Fibroblast of lung (primary cell): ENCODE results near the gene LAIR1.

Experiments used
- EZH2 ChIP-seq: IDR thresholded peaks from 2 replicates; pipeline ENCODE4 v1.5.1; 2012; ENCODE audit warnings: low read length, control low read depth, mild to moderate bottlenecking; ENCODE audit errors: missing control alignments
- TF ChIP-seq, protein P1 (sequence below), 2 donors: IDR thresholded peaks in 1 of 2; conservative IDR thresholded peaks in 1 of 2; 1 replicate in 1 of 2; 2 replicates in 1 of 2; pipeline ENCODE4 v1.5.1; 2011 to 2012; ENCODE audit warnings: low read length in 2 of 2, control low read depth in 1 of 2, inconsistent platforms in 1 of 2, low read depth in 1 of 2, mild to moderate bottlenecking in 1 of 2

- TF ChIP-seq, protein P1, sequence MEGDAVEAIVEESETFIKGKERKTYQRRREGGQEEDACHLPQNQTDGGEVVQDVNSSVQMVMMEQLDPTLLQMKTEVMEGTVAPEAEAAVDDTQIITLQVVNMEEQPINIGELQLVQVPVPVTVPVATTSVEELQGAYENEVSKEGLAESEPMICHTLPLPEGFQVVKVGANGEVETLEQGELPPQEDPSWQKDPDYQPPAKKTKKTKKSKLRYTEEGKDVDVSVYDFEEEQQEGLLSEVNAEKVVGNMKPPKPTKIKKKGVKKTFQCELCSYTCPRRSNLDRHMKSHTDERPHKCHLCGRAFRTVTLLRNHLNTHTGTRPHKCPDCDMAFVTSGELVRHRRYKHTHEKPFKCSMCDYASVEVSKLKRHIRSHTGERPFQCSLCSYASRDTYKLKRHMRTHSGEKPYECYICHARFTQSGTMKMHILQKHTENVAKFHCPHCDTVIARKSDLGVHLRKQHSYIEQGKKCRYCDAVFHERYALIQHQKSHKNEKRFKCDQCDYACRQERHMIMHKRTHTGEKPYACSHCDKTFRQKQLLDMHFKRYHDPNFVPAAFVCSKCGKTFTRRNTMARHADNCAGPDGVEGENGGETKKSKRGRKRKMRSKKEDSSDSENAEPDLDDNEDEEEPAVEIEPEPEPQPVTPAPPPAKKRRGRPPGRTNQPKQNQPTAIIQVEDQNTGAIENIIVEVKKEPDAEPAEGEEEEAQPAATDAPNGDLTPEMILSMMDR (conservative IDR thresholded peaks at IDR 0.05 in 1 of 2, IDR thresholded peaks at IDR 0.05 in 1 of 2; ENCODE audit: low read depth in 1 of 2, low read length in 2 of 2) = no peak
- no peak for TF ChIP-seq EZH2
Measured at GRCh38 chr19:54343868-54344267, 20.9 kb downstream of the LAIR1 start.
